ENCODE results near the gene GAB1. TPM values are rescaled to one million over a fixed set of nuclear protein-coding genes. Genes with fewer than 3 reads are reported as not detected.
A peak's percentile ranks its signal among the peaks of the same experiment; 100 is the strongest.

Gene GAB1
- polyA plus RNA-seq (2013), result 50.4 and 51.1 TPM in 2 replicates

GRCh38 chr4:143336781-143337599 is at the start of gene GAB1:
Gene GAB1 (plus strand): TSS chr4:143336876. CDS start chr4:143337189, 313 bp downstream.
- DNase-seq, result peak; percentile 88 to 90
- H2AFZ ChIP-seq (ENCODE audit: insufficient read depth, low read length, poor library complexity), result peak within 1 kb of the TSS; percentile 95
- H3K27me3 ChIP-seq (ENCODE audit: insufficient read depth, low read length), result no peaks in the 10 kb centered on the region
- H3K23ac ChIP-seq (ENCODE audit: low read length), result peak within 1 kb of the TSS; percentile 22
- H3K4me1 ChIP-seq (ENCODE audit: control insufficient read depth in 1 of 2, insufficient read depth in 2 of 2, low read length in 2 of 2), result no peaks in the 10 kb centered on the region
- peak within 1 kb of the TSS; percentile 86 for H3K9ac ChIP-seq (ENCODE audit: low read length)
- WGBS (ENCODE audit: extremely low coverage, insufficient coverage, insufficient read length), result no CpG with 5 or more reads among the region's 81 CpGs
- peak within 1 kb of the TSS; percentile 98 for H3K4me2 ChIP-seq (ENCODE audit: low read length)
- peak within 1 kb of the TSS; percentile 97 for H3K27ac ChIP-seq (ENCODE audit: low read depth, low read length)
- peaks cover 24% of the 10 kb centered on the region for H3K79me1 ChIP-seq (ENCODE audit: low read length)
- H2BK12ac ChIP-seq (ENCODE audit: low read length), result no peak within 1 kb of the TSS
- peaks cover 0 to 3% of the 10 kb centered on the region in 2 experiments for H3K36me3 ChIP-seq (ENCODE audit: control insufficient read depth in 1 of 2, insufficient read depth in 2 of 2, low read length in 2 of 2)
- peak within 1 kb of the TSS; percentile 95 for H3K4me3 ChIP-seq (ENCODE audit: low read depth, low read length)
- H2AK5ac ChIP-seq (ENCODE audit: low read length), result no peak within 1 kb of the TSS
- H3K9me3 ChIP-seq (ENCODE audit: insufficient read depth, low read depth, low read length), result no peaks in the 10 kb centered on the region
- H3K79me2 ChIP-seq (ENCODE audit: control insufficient read depth, insufficient read depth, low read length, poor library complexity), result peaks cover 25% of the 10 kb centered on the region
- H4K91ac ChIP-seq (ENCODE audit: low read depth, low read length), result peak within 1 kb of the TSS; percentile 89
- peak within 1 kb of the TSS; percentile 61 for H3K4ac ChIP-seq (ENCODE audit: low read depth, low read length)
- peak within 1 kb of the TSS; percentile 83 for H4K12ac ChIP-seq (ENCODE audit: low read depth, low read length)
- peak within 1 kb of the TSS; percentile 87 for H2BK5ac ChIP-seq (ENCODE audit: low read depth, low read length, poor library complexity)
- H3K14ac ChIP-seq (ENCODE audit: low read length), result peak within 1 kb of the TSS; percentile 91
- peak within 1 kb of the TSS; percentile 91 for H3K18ac ChIP-seq (ENCODE audit: low read length)
- peak within 1 kb of the TSS; percentile 88 for H4K8ac ChIP-seq (ENCODE audit: low read depth, low read length)
- peak within 1 kb of the TSS; percentile 86 for H2BK120ac ChIP-seq (ENCODE audit: insufficient read depth, low read length, poor library complexity)

- H3K9me3 ChIP-seq (ENCODE audit: insufficient read depth, low read depth, low read length), result no peaks in the 10 kb centered on the region
These were observed 49.1 kb upstream of the GAB1 start for GRCh38 chr4:143287572-143287923.

GRCh38 chr4:143288171-143288570 is 48.5 kb upstream of the GAB1 start:
- DNase-seq, result no peak
- no peak overlapping the region for H3K14ac ChIP-seq (ENCODE audit: low read length)
- H3K23ac ChIP-seq (ENCODE audit: low read length), result no peak overlapping the region
- no peak overlapping the region for H4K91ac ChIP-seq (ENCODE audit: low read depth, low read length)
- H3K9me3 ChIP-seq (ENCODE audit: insufficient read depth, low read depth, low read length), result no peaks in the 10 kb centered on the region
- H2BK12ac ChIP-seq (ENCODE audit: low read length), result no peak overlapping the region
- H4K8ac ChIP-seq (ENCODE audit: low read depth, low read length), result no peak overlapping the region
- no peaks in the 10 kb centered on the region for H3K79me1 ChIP-seq (ENCODE audit: low read length)
- no CpG with 5 or more reads among the region's 4 CpGs for WGBS (ENCODE audit: extremely low coverage, insufficient coverage, insufficient read length)
- H3K9ac ChIP-seq (ENCODE audit: low read length), result no peak overlapping the region
- no peak overlapping the region for H3K18ac ChIP-seq (ENCODE audit: low read length)
- H2BK5ac ChIP-seq (ENCODE audit: low read depth, low read length, poor library complexity), result no peak overlapping the region
- no peak overlapping the region for H3K27ac ChIP-seq (ENCODE audit: low read depth, low read length)
- H2AK5ac ChIP-seq (ENCODE audit: low read length), result no peak overlapping the region
- no peak overlapping the region for H3K4me3 ChIP-seq (ENCODE audit: low read depth, low read length)
- H2AFZ ChIP-seq (ENCODE audit: insufficient read depth, low read length, poor library complexity), result no peak overlapping the region
- no peaks in the 10 kb centered on the region for H3K36me3 ChIP-seq (ENCODE audit: control insufficient read depth in 1 of 2, insufficient read depth in 2 of 2, low read length in 2 of 2)
- H4K12ac ChIP-seq (ENCODE audit: low read depth, low read length), result no peak overlapping the region
- peaks cover 0 to 3% of the 10 kb centered on the region in 2 experiments for H3K4me1 ChIP-seq (ENCODE audit: control insufficient read depth in 1 of 2, insufficient read depth in 2 of 2, low read length in 2 of 2)
- H2BK120ac ChIP-seq (ENCODE audit: insufficient read depth, low read length, poor library complexity), result no peak overlapping the region
- H3K27me3 ChIP-seq (ENCODE audit: insufficient read depth, low read length), result no peaks in the 10 kb centered on the region
- H3K4ac ChIP-seq (ENCODE audit: low read depth, low read length), result no peak overlapping the region
- no peaks in the 10 kb centered on the region for H3K79me2 ChIP-seq (ENCODE audit: control insufficient read depth, insufficient read depth, low read length, poor library complexity)
- no peak overlapping the region for H3K4me2 ChIP-seq (ENCODE audit: low read length)

More at GRCh38 chr4:143287572-143287923, 49.1 kb upstream of the GAB1 start:
- no peaks in the 10 kb centered on the region for H3K79me2 ChIP-seq (ENCODE audit: control insufficient read depth, insufficient read depth, low read length, poor library complexity)
- no peak overlapping the region for H2AK5ac ChIP-seq (ENCODE audit: low read length)
- H3K4me2 ChIP-seq (ENCODE audit: low read length), result no peak overlapping the region
- no peaks in the 10 kb centered on the region for H3K27me3 ChIP-seq (ENCODE audit: insufficient read depth, low read length)
- H3K36me3 ChIP-seq (ENCODE audit: control insufficient read depth in 1 of 2, insufficient read depth in 2 of 2, low read length in 2 of 2), result no peaks in the 10 kb centered on the region
- H4K91ac ChIP-seq (ENCODE audit: low read depth, low read length), result no peak overlapping the region
- no peak overlapping the region for H3K4me3 ChIP-seq (ENCODE audit: low read depth, low read length)
- DNase-seq, result no peak
- H3K23ac ChIP-seq (ENCODE audit: low read length), result no peak overlapping the region
- WGBS (ENCODE audit: extremely low coverage, insufficient coverage, insufficient read length), result no CpG with 5 or more reads among the region's 3 CpGs
- peaks cover 0 to 3% of the 10 kb centered on the region in 2 experiments for H3K4me1 ChIP-seq (ENCODE audit: control insufficient read depth in 1 of 2, insufficient read depth in 2 of 2, low read length in 2 of 2)
- H3K79me1 ChIP-seq (ENCODE audit: low read length), result no peaks in the 10 kb centered on the region
- H3K14ac ChIP-seq (ENCODE audit: low read length), result no peak overlapping the region
- no peak overlapping the region for H2AFZ ChIP-seq (ENCODE audit: insufficient read depth, low read length, poor library complexity)
- no peak overlapping the region for H2BK5ac ChIP-seq (ENCODE audit: low read depth, low read length, poor library complexity)
- no peak overlapping the region for H3K27ac ChIP-seq (ENCODE audit: low read depth, low read length)
- H3K18ac ChIP-seq (ENCODE audit: low read length), result no peak overlapping the region
- no peak overlapping the region for H2BK120ac ChIP-seq (ENCODE audit: insufficient read depth, low read length, poor library complexity)
- H3K9ac ChIP-seq (ENCODE audit: low read length), result no peak overlapping the region
- H3K4ac ChIP-seq (ENCODE audit: low read depth, low read length), result no peak overlapping the region
- no peak overlapping the region for H4K8ac ChIP-seq (ENCODE audit: low read depth, low read length)
- no peak overlapping the region for H4K12ac ChIP-seq (ENCODE audit: low read depth, low read length)
- no peak overlapping the region for H2BK12ac ChIP-seq (ENCODE audit: low read length)

GRCh38 chr4:143289370-143289769 is 47.3 kb upstream of the GAB1 start:
- no peak overlapping the region for H4K12ac ChIP-seq (ENCODE audit: low read depth, low read length)
- H3K9ac ChIP-seq (ENCODE audit: low read length), result no peak overlapping the region
- H3K36me3 ChIP-seq (ENCODE audit: control insufficient read depth in 1 of 2, insufficient read depth in 2 of 2, low read length in 2 of 2), result no peaks in the 10 kb centered on the region
- H3K18ac ChIP-seq (ENCODE audit: low read length), result no peak overlapping the region
- no peaks in the 10 kb centered on the region for H3K79me1 ChIP-seq (ENCODE audit: low read length)
- H3K9me3 ChIP-seq (ENCODE audit: insufficient read depth, low read depth, low read length), result no peaks in the 10 kb centered on the region
- H2AK5ac ChIP-seq (ENCODE audit: low read length), result no peak overlapping the region
- no peak overlapping the region for H3K4me2 ChIP-seq (ENCODE audit: low read length)
- H2BK5ac ChIP-seq (ENCODE audit: low read depth, low read length, poor library complexity), result no peak overlapping the region
- H3K4ac ChIP-seq (ENCODE audit: low read depth, low read length), result no peak overlapping the region
- H3K27ac ChIP-seq (ENCODE audit: low read depth, low read length), result no peak overlapping the region
- H3K27me3 ChIP-seq (ENCODE audit: insufficient read depth, low read length), result no peaks in the 10 kb centered on the region
- H2BK120ac ChIP-seq (ENCODE audit: insufficient read depth, low read length, poor library complexity), result no peak overlapping the region
- no peaks in the 10 kb centered on the region for H3K79me2 ChIP-seq (ENCODE audit: control insufficient read depth, insufficient read depth, low read length, poor library complexity)
- H3K23ac ChIP-seq (ENCODE audit: low read length), result no peak overlapping the region
- H4K8ac ChIP-seq (ENCODE audit: low read depth, low read length), result no peak overlapping the region
- no peak overlapping the region for H4K91ac ChIP-seq (ENCODE audit: low read depth, low read length)
- H3K4me3 ChIP-seq (ENCODE audit: low read depth, low read length), result no peak overlapping the region
- H2BK12ac ChIP-seq (ENCODE audit: low read length), result no peak overlapping the region
- no peak overlapping the region for H2AFZ ChIP-seq (ENCODE audit: insufficient read depth, low read length, poor library complexity)
- H3K4me1 ChIP-seq (ENCODE audit: control insufficient read depth in 1 of 2, insufficient read depth in 2 of 2, low read length in 2 of 2), result peaks cover 0 to 3% of the 10 kb centered on the region in 2 experiments
- DNase-seq, result no peak
- H3K14ac ChIP-seq (ENCODE audit: low read length), result no peak overlapping the region
